GM21423 (cell line): ENCODE data around the gene HDHD3.
"Not testable (repeated sequence)": the region's sequence is repeated elsewhere in the genome, so short reads cannot be mapped to it uniquely, and the experiment has no call there.

Source experiments
- ATAC-seq: cut with Tn5 transposase; IDR thresholded peaks from one replicate; pipeline ENCODE4 v1.9.1; 2021; ENCODE audit warnings: mild to moderate bottlenecking, moderate library complexity; ENCODE audit not compliant: unreplicated experiment

Gene HDHD3

DNA sequence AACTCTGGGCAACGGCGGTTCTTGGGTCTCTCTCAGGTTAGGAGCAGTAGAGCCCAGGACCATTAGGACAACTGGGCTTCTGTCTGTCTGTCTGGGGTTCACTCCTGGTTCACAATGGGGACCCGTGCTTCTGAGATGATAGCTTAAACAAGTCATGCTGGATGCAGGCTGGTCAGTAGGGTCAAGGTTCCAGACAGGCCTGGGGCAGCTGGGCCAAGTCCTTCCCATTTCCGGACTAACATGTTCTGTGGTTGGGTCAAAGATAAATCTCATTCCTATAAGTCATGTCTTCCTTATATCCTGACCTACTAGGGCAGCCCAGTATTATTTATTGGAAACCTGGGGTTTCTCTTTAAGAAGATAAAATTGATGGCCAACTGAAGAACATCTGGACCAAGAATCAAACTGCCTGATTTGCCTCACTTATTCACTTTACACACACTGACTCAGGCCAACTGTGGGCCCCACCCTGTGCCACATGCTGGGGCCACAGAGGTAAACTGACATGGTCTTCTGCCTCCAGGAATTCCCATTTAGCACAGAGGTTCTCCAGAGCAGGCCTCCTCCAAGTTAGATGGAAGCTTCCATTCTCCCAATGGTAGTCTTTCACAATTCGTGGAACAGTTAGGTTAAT lies 8.3 kb downstream of the HDHD3 start:
- ATAC-seq: no peak

DNA sequence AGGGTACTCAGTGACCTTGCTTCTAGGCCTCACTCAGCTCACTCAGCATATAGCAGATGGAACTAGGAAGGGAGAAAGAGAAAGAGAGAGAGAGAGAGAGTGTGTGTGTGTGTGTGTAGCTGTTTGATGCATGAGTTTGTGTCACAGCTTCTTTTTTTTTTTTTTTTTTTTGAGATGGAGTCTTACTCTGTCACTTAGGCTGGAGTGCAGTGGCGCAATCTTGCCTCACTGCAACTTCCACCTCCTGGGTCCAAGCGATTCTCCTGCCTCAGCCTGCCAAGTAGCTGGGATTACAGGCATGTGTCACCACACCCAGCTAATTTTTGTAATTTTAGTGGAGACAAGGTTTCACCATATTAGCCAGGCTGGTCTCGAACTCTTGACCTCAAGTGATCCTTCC lies 11.1 kb downstream of the HDHD3 start:
- ATAC-seq: not testable (repeated sequence)

DNA sequence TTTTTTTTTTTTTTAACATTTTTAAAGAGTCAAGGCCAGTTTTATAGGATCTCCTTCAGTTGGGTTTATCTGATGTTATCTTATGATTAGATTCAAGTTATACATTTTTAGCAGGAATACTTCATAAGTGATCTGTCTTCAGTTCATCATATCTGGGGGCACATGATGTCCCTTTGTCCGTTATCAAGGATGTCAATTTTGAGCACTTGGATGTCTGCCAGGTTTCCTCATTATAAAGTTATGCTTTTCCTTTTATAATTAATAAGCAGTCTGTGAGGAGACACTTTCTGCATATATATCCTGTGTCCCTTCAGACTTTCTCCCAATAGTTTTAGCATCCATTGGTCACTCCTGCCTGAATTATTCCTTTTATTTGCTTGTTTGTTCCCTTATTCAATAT lies 11.8 kb downstream of the HDHD3 start:
- ATAC-seq: no peak

DNA sequence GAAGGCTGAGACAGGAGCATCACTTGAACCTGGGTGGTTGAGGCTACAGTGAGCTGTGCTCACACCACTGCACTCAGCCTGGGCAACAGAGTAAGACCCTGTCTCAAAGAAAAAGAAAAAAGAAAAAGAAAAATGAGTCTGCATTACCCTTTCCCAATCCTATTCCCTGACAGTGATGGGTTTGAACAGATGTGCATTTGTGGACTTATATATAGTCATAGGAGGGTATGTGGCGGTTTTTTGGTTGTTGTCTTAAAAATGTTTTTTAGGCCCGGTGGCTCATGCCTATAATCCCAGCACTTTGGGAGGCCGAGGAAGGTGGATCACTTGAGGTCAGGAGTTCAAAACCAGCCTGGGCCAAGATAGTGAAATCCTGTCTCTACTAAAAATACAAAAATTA lies 13.4 kb downstream of the HDHD3 start:
- no peak for ATAC-seq

DNA sequence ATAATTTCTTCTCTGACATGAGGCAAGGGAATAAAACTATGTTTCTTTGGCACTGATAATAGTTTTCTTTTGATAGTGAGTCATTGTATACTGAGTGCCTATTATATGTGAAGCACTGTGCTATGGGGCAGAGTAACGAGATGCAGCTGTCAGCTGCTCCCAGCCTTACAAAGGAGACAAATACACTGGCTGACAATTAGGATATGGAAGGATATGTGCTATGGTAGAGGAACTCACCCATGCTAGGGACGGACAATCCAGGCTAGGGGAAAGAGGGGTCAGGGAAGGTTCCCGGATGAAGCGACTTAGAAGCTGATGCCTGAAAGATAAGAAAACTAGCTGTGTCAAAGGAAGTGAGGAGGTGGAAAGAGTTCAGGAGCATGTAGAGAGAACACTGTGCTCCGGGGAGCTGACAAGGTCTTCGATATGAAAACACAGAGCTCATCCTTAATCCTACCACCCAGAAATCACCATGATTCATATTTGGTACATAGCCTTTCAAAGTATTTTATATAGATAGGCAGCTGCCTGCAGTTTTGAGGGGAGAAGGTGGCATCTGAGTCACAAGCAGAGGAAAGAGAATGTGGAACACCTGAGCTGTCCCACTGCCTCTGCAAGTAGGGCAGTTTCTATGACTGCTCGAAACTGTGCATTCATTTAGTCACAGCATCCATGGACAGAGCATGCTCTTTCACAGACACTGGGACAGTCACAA lies 15.3 kb downstream of the HDHD3 start:
- ATAC-seq: no peak

DNA sequence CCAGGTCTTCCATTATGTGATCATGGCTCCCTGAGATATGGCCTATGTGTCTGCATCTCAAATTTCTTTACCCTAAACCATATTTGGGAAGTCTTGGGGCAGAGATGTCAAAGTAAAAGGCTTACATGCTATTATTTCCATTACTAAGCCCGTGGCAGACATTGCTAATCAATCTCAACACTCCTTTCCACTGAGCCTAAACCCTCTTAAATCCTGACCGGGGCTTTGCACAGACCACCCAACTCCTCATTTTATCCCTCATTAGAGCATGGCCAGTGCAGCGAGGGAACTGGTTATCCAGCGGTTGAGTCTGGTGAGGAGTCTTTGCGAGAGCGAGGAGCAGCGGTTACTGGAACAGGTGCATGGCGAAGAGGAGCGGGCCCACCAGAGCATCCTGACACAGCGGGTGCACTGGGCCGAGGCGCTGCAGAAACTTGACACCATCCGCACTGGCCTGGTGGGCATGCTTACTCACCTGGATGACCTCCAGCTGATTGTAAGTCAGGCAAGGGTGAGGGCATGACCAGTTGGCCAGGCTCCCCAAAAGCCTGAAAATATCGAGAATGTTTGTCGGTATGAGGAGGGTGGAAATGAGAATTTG lies 16.4 kb downstream of the HDHD3 start:
- no peak for ATAC-seq

DNA sequence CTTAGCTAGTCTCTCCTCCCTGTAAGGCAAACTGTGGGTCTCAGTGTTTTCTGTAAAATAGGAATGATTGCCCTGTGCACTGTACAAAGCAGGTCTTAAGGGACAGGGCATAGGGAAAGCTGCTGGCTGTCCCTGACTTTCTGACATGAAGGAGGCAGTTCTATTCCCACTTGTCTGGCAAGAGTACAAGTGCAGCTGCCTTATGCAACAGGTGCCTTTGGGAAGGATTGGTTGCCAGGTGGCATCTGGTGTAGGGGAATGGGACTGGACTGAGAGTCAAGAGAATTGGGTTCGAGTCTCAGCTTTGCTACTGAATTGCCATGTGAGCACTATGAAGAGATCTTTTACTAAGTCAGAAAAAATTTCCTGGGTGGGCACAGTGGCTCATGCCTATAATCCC lies 17.4 kb downstream of the HDHD3 start:
- no peak for ATAC-seq

DNA sequence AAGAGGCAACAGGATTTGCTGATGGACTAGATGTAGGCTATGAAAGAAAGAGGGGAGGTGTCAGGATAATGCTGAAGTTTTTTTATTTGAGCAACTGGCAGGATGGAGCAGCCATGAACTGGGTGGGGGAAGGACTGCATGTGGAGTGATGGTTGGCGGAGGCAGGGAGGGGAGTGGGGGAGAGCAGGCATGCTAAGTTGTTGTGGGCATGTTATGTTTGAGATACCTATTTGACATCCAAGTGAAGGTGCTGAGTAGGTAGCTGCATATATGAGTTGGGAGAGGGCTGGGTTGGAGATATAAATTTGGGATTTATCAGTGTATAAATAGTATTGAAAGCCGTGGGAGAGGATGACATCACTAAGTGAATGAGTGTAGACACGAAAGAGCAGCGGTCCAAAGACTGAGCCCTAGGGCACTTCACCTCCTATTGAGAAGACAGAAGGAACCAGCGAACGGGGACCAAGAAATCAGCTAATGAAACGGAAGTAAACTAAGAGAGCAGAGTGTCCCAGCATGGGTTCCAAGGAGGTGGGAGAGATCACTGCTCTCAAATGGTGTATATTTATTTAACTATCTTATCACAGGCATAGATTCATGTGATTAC lies 20.0 kb downstream of the HDHD3 start:
- no peak for ATAC-seq

DNA sequence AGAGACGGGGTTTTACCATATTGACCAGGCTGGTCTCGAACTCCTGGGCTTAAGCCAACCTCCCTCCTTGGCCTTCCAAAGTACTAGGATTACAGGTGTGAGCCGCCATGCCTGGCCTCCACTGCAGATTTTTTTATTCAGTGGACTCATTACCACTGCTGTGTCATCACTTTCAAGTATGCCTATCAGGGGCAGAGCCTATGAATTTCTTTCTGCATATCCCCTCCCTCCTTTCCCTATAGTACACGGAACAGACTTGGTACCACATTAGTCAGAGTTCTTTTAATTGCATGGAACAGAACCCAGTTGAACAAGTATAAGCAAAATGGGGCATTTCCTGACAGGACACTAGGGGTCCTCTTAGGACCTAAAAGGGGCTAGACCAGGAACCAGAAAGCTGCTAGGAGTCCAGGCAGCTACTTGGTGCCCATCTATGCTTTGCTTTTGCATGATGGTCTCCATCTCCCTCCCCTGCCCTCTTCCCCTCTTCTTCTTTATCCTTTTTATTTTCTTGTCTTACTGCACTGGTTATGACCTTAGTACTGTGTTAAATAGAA lies 21.7 kb downstream of the HDHD3 start:
- ATAC-seq: no peak

DNA sequence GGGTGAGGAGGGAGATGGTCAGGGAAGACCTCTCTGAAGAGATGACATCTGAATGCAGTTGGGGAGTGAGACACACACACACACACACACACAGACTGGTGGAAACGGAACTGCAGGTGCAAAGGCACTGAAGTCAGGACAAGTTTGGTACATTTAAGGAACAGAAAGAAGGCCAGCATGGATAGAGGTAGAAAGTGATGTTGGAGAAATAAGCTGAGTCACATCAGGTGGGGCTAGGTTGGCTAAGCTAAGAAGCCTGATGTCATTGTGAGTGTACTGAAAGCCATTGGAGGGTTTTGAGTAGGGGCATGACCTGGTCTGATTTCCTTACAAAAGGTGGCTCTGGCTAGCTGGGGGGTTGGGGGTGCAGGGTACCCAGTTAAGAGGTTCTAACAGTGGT lies 24.4 kb downstream of the HDHD3 start:
- ATAC-seq: no peak

DNA sequence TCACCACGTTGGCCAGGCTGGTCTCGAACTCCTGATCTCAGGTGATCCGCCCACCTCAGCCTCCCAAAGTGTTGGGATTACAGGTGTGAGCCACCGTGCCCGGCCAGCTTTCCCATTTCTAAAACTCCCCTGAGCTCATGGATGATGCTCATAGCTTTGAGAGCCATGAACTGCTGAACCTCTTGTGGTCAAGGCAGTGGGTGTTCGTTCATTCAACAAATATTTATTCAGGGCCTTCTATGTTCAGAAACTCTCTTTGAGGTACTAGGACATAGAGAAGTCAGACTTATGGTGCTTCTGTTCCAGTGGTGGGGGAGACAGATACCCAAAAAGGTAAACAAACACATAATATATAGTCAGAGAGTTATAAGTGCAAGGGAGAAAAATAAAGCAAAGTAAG lies 24.8 kb downstream of the HDHD3 start:
- no peak for ATAC-seq

DNA sequence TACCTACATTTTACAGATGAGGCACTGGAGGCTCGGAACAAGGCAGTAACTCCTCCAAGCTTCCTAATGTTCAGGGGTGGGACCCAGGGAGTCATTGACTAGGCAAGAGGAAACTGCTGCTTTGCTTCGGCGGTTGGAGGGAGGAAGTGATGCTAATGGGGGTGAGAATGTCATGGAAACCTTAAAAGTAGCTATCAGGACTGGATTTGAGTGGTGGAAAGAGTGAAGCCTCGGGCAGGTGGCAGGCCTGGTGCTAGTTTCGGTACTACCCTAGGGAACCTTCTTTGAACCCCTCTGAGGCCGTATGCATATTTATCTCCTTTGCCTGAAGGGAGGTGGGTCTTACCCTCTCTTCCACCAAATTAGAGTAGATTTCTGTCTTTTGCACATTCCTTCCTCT lies 25.8 kb downstream of the HDHD3 start:
- ATAC-seq: peak; percentile 42

DNA sequence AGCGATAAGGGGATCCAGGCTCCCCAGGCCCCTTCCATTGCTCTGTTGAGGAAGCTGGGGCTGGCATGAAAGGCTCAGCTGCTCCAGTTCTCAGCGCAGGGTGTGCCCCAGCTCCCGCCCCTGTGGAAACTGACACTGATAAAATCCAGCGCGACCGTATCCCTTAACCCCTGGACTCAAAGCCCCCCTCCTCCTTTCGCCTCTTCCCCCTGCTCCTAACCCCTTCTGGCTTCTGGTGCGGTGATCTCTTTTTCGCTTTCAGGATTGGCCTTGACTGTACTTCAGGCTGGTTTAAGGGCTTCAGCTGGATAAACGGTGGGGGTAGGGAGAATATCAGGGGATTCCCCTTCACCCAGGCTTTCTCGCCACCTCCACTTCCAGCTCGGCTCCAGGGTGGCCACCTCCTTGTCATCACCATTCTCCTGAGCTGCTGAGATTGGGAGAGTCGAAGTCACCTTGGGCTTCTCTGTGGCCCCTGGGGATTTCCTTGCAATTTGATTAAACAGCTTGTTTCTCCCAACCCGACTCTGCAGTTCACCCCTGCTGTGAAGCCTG lies 26.6 kb downstream of the HDHD3 start:
- no peak for ATAC-seq

DNA sequence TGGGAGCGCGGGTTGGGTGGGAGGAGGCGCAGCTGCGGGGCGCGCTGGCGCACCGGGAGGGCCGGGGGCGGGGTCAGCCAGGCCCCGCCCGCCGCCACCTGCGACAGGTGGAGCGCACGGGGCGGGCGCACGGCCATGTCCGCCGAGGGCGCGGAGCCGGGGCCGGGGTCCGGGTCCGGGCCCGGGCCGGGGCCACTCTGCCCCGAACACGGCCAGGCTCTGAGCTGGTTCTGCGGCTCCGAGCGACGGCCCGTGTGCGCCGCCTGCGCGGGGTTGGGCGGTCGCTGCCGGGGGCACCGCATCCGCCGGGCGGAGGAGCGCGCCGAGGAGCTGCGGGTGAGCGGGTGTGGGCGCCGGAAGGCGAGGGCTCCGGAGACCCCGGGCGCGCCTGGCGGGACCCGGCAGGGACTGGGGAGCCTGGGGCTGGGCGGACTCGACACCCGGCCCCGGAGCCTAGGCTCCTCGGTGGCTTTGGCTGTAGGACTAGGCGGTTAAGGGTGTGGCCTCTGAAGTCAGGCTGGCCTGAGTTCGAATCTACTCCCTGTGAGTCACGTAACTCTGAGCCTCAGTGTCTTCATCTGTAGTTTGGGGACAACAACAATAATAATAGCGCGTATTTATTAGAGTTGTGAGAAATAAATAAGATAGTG lies 27.2 kb downstream of the HDHD3 start, which contains the start of gene BSPRY:
TSS of gene BSPRY (plus strand) at position 97 of the 650 bp plus-strand sequence. CDS start at position 136, 39 bp downstream.
- ATAC-seq: peak; percentile 36

DNA sequence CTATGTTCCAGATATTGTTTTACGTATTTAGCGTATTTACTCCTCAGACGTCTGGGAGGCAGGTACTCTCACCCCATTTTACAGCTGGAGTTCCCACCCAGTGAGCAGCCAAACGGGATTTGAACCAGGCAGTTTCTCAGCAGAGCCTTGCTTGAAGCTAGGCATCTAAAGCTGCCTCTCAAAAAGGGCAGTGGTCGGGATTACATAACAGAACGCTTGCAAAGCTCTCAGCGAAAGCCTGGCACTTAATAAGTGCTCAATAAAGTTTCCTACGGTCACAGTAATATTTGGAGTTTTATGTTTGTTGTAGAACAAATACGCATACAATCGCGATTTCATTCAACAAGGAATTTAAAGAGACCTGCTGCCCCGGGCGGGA lies 27.7 kb downstream of the HDHD3 start:
- no peak for ATAC-seq

DNA sequence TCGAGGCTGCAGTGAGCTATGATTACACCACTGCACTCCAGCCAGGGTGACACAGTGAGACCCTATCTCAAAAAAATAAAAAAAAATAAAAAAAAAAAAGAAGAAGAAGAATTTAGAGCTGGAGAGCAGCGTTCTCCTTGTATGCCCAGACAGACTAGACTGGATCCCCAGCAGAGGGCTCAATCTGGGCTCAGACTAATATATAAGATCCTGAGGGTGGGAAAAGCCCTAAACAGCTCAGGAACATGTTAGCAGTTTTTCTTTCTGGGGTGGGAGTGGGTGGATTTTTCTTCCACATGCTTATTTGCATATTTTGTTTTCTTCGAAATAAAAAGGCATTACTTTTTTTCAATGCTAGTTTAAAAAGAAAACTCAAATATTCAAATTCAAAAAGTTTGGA lies 28.3 kb downstream of the HDHD3 start:
- no peak for ATAC-seq

DNA sequence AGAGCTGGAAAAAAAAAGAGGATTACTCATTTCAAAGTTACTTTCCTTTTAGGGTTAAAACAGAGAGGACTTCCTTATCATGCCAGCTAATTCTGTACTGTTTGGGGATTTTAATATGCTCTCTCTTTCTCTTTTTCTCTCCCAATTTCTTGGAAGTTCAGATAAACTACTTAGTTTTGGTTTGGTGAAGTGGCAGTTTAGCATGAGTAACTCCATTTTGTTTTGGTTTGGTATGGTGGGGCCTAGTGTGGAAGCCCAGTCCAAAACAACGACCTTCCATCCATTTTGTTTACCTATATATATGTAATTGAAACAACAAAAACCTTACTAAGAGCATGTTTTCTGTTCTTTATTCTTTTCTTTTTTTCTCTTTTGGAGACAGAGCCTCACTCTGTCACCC lies 31.1 kb downstream of the HDHD3 start:
- no peak for ATAC-seq

DNA sequence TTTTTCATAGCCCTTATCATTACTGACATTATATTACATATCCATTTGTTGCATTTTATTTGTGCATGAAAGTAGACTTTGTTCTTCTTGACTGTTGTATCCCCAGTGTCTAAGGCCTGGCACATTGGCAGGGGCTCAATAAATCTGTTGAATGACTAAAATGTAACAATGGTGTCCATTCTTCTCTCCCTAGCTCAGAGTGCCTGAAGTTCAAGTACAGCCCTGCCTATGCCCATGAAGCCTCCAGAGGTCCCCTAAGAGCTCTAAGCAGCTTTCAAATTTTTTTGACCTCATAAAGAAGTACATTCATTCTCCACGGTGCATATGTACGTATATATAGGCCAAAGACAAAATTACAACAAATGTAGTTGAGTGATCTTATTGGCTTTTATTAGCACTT lies 31.6 kb downstream of the HDHD3 start:
- ATAC-seq: no peak

DNA sequence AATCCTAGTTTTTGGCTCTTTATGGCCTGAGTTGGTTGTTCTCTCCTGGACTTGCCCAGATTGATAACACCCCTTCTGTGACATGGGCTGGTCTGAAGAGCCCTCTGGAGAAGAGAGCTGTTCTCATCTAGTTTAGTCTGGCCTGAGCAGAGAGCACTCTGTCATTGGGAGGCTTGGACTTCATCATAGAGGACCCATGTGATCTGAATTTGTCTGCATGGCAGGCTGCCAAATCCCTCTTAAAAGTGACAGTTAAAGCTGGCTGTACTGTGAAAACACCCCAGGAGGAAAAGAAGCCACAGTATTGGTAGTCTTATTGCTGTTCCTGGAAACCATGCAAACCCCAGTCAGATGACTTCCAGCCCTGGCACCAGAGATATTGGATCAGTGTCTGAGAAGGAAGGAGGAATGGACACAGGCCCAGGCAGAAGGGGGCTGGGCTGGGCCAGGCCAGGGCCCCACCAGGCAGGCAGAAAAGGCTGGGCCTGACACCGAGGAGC lies 33.0 kb downstream of the HDHD3 start:
- no peak for ATAC-seq

DNA sequence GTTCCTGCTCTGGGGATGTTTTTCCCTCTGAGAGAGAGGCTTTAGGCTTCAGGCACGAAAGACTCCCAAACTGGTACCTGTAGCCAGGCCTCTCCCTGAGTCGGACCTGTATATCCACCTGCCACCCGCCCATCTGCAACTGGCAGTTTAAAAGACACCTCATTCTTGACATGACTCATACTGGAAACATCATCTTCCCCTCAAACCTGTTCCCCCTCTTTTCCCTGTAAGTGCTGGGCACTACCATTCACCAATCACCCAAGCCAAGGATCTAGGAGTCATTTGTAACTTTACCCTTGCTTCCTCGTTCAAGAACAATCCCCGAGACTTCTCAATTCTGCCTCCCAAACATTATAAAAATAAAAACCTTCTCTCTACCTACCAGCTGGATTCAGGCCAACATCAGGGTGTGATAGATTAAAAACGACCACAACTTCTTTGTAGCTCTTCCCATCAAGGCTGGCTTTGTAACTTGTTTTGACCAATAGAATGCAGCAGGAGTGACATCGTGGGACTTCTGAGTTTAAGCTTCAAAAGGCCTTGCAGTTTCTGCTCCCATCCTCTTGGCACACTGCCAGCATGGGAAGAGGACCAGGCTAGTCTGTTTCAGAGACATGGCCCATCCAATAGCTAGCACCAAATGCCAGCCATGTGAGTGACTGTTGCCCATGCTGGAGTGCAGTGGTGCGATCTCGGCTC lies 34.9 kb downstream of the HDHD3 start:
- ATAC-seq: no peak
